IMR-90 (cell line): ENCODE data around the gene MYH13. TPM values are rescaled to one million over a fixed set of nuclear protein-coding genes. Genes with fewer than 3 reads are reported as not detected.

Source experiments
- ATAC-seq: fragments of 200-7000 bp; cut with Tn5 transposase; 2 replicates; pipeline ENCODE4 v1.9.1; 2020; ENCODE audit warnings: low read depth, mild to moderate bottlenecking, moderate library complexity
- BruUV-seq: library from RNA; stranded (reverse); fragments of 400-500 nt; replicated peaks from 2 replicates; lab custom pipeline; 2021; lab: Mats Ljungman, UMichigan
- CTCF ChIA-PET: fragments of 300-600 bp; formaldehyde crosslinking; extraction: SDS; loops from one replicate; lab custom pipeline; 2021; ENCODE audit warnings: antibody characterized with exemption; lab: Yijun Ruan, JAX
- POLR2A ChIA-PET: fragments of 300-600 bp; sonication (Branson Sonifier 250); formaldehyde crosslinking; loops from one replicate; lab custom pipeline; 2022; ENCODE audit warnings: antibody characterized with exemption; ENCODE audit not compliant: unreplicated experiment; lab: Charles Lee
- DNase-seq: peaks from one replicate; pipeline ENCODE4 v3.0.0; 2013
- H2AFZ ChIP-seq: replicated peaks from 2 replicates; pipeline ENCODE3; 2013; ENCODE audit warnings: low read length, mild to moderate bottlenecking; ENCODE audit not compliant: poor library complexity
- H2AK5ac ChIP-seq: 2 replicates; pipeline ENCODE4 v1.6.1; 2013; ENCODE audit warnings: low read depth, low read length, inconsistent platforms
- H2AK9ac ChIP-seq: replicated peaks from 2 replicates; pipeline ENCODE3; 2013; ENCODE audit warnings: mild to moderate bottlenecking, low read depth, low read length, moderate library complexity; ENCODE audit not compliant: poor library complexity
- H2BK120ac ChIP-seq: 2 replicates; pipeline ENCODE4 v1.6.1; 2013; ENCODE audit warnings: low read depth, low read length, inconsistent platforms
- H2BK15ac ChIP-seq: 3 replicates; pipeline ENCODE4 v1.6.1; 2013; ENCODE audit warnings: low read depth, low read length, inconsistent platforms
- H2BK20ac ChIP-seq: 2 replicates; pipeline ENCODE4 v1.6.1; 2013; ENCODE audit warnings: low read depth, mild to moderate bottlenecking, inconsistent platforms, low read length, moderate library complexity
- H2BK5ac ChIP-seq: 2 replicates; pipeline ENCODE4 v1.6.1; 2013; ENCODE audit warnings: mild to moderate bottlenecking, low read depth, low read length, inconsistent platforms; ENCODE audit not compliant: poor library complexity, severe bottlenecking
- H3K14ac ChIP-seq: replicated peaks from 2 replicates; pipeline ENCODE4 v1.6.1; 2013; ENCODE audit warnings: low read depth, low read length, inconsistent platforms
- H3K18ac ChIP-seq: 2 replicates; pipeline ENCODE4 v1.6.1; 2013; ENCODE audit warnings: low read depth, low read length, control low read depth
- H3K23ac ChIP-seq: 2 replicates; pipeline ENCODE4 v1.6.1; 2013; ENCODE audit warnings: low read depth, low read length, inconsistent platforms
- H3K27ac ChIP-seq: 2 replicates; pipeline ENCODE4 v1.5.1; 2013; ENCODE audit warnings: mild to moderate bottlenecking, control low read depth, low read length; ENCODE audit not compliant: insufficient read depth
- H3K27me3 ChIP-seq: 2 replicates; pipeline ENCODE4 v1.6.1; 2013; ENCODE audit warnings: low read length; ENCODE audit not compliant: control insufficient read depth, insufficient read depth
- H3K36me3 ChIP-seq: 2 replicates; pipeline ENCODE4 v1.6.1; 2013; ENCODE audit warnings: low read length, mixed read lengths; ENCODE audit not compliant: control insufficient read depth, insufficient read depth
- H3K4ac ChIP-seq: 2 replicates; pipeline ENCODE4 v1.6.1; 2013; ENCODE audit warnings: low read depth, low read length, inconsistent platforms
- H3K4me1 ChIP-seq: 2 replicates; pipeline ENCODE4 v1.6.1; 2013; ENCODE audit warnings: low read length, mixed read lengths; ENCODE audit not compliant: control insufficient read depth, insufficient read depth
- H3K4me2 ChIP-seq: 2 replicates; pipeline ENCODE4 v1.6.1; 2013; ENCODE audit warnings: low read depth, mild to moderate bottlenecking, control low read depth, low read length, moderate library complexity
- H3K4me3 ChIP-seq: 2 replicates; pipeline ENCODE4 v1.5.1; 2013; ENCODE audit warnings: low read depth, mild to moderate bottlenecking, control low read depth, low read length, moderate library complexity; ENCODE audit not compliant: insufficient read depth
- H3K56ac ChIP-seq: 2 replicates; pipeline ENCODE4 v1.6.1; 2013; ENCODE audit warnings: low read length, inconsistent platforms; ENCODE audit not compliant: insufficient read depth; ENCODE audit errors: extremely low read depth
- H3K79me1 ChIP-seq, 2 experiments: 2 replicates each; pipeline ENCODE4 v1.6.1; 2013; ENCODE audit warnings: low read length in 2 of 2, inconsistent platforms in 1 of 2, low read depth in 1 of 2
- H3K9ac ChIP-seq: 2 replicates; pipeline ENCODE4 v1.6.1; 2013; ENCODE audit warnings: low read depth, low read length, control low read depth
- H3K9me1 ChIP-seq: 2 replicates; pipeline ENCODE4 v1.6.1; 2013; ENCODE audit warnings: low read length, inconsistent platforms; ENCODE audit not compliant: insufficient read depth
- H3K9me3 ChIP-seq: 2 replicates; pipeline ENCODE4 v1.6.1; 2013; ENCODE audit warnings: low read length; ENCODE audit not compliant: control insufficient read depth, insufficient read depth
- H4K20me1 ChIP-seq: 2 replicates; pipeline ENCODE4 v1.6.1; 2013; ENCODE audit warnings: low read length, inconsistent platforms; ENCODE audit not compliant: insufficient read depth
- H4K5ac ChIP-seq: 2 replicates; pipeline ENCODE4 v1.6.1; 2013; ENCODE audit warnings: mild to moderate bottlenecking, low read depth, low read length, control low read depth
- H4K8ac ChIP-seq, 2 experiments: 2 replicates each; pipeline ENCODE4 v1.6.1; 2013; ENCODE audit warnings: low read depth in 2 of 2, low read length in 2 of 2, control low read depth in 1 of 2, inconsistent platforms in 1 of 2
- H4K91ac ChIP-seq: 2 replicates; pipeline ENCODE4 v1.6.1; 2013; ENCODE audit warnings: low read depth, low read length, inconsistent platforms; ENCODE audit not compliant: insufficient read depth
- FOS ChIP-seq: fragments of 150-350 bp; IDR thresholded peaks from 2 replicates; pipeline ENCODE4 v1.6.1; 2016; ENCODE audit warnings: low read depth, low read length
- MAFK ChIP-seq: IDR thresholded peaks from 2 replicates; pipeline ENCODE4 v1.6.1; 2012; ENCODE audit warnings: low read depth, low read length, improper control_type of control experiment
- MXI1 ChIP-seq: IDR thresholded peaks from 2 replicates; pipeline ENCODE4 v1.6.1; 2012; ENCODE audit warnings: low read depth, mild to moderate bottlenecking, low read length, moderate library complexity, borderline replicate concordance
- NFE2L2 ChIP-seq: fragments of 150-350 bp; IDR thresholded peaks from 2 replicates; pipeline ENCODE4 v1.6.1; 2016; ENCODE audit warnings: low read depth, mild to moderate bottlenecking, low read length
- SMC3 ChIP-seq: fragments of 150-350 bp; IDR thresholded peaks from 2 replicates; pipeline ENCODE4 v1.6.1; 2016; ENCODE audit warnings: low read depth, mild to moderate bottlenecking, antibody characterized with exemption, low read length, moderate library complexity
- WGBS, 2 experiments: methylation state at CpG; one replicate each; pipeline versions ENCODE4 v1.1.5 to v1.1.7; 2013; ENCODE audit warnings: missing lambda C conversion rate in 2 of 2; ENCODE audit not compliant: insufficient read length in 1 of 2; ENCODE audit errors: extremely low coverage in 2 of 2; 5-methylcytosine and 5-hydroxymethylcytosine counted together
- dilution Hi-C: fragments of 300-500 bp; cut with HindIII; formaldehyde crosslinking; loops from one replicate; pipeline ENCODE4 v1.14.3; 2018; ENCODE audit warnings: low sequenced_read_pairs; ENCODE audit not compliant: unreplicated experiment
- in situ Hi-C: fragments of 300-500 bp; cut with MboI; formaldehyde crosslinking; loops from 3 replicates; pipeline ENCODE4 v1.14.3; 2019; ENCODE audit warnings: low sequenced_read_pairs, inconsistent platforms, mixed read lengths
- intact Hi-C: fragments of 100-400 bp; cut with micrococcal nuclease; formaldehyde crosslinking; loops from 2 replicates; pipeline ENCODE4 v1.10.0; 2022
- polyA plus RNA-seq, 3 experiments: library from polyadenylated mRNA; depleted of rRNA; stranded (reverse); fragments of >200 nt; gene quantifications; 2 replicates each; pipeline ENCODE4 v1.2.3, GENCODE V29; 2012; ENCODE audit warnings: low replicate concordance in 1 of 3
- total RNA-seq: library from RNA; depleted of rRNA; stranded (reverse); fragments of >200 nt; gene quantifications from 2 replicates; pipeline ENCODE4 v1.2.3, GENCODE V29; 2012

MYH13 gene
- total and polyA plus RNA-seq, 2 of the 4 experiments (the other 2 are of a cell fraction) = not detected

DNA sequence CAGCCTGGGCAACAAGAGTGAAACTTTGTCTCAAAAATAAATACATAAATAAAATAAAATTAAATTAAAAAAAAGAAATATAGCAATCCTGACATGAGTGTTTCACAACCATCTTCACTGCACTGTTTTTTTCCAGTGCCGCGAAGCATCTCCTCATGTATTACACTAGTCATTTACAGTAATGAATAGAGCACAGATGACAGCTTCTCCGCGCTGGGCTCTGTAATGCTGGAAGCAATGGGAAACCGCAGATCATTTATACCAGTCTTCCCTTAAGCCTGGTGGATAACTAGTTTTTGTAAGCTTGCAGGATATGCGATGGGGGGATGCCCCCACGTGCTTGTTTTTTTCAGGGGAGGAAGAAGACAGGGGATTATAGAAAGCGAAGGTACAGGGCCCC lies 86.9 kb downstream of the MYH13 start:
- Histone ChIP-seq H3K14ac (no peak overlapping the region), H2BK15ac (no peak overlapping the region), H4K91ac (no peak overlapping the region), H2BK20ac (no peak overlapping the region), H3K4me2 (no peak overlapping the region), H2AK5ac (no peak overlapping the region), H3K18ac (no peak overlapping the region), H3K36me3 (no peaks in the 10 kb centered on the region), H3K27me3 (no peaks in the 10 kb centered on the region), H2BK5ac (no peak overlapping the region), H3K9ac (no peak overlapping the region), H2BK120ac (no peak overlapping the region), H3K4ac (no peak overlapping the region), H3K27ac (no peak overlapping the region), H3K56ac (no peak overlapping the region), H3K9me3 (no peaks in the 10 kb centered on the region), H4K5ac (no peak overlapping the region), H2AFZ (no peak overlapping the region), H3K79me1 (no peaks in the 10 kb centered on the region), H2AK9ac (no peak overlapping the region), H3K23ac (no peak overlapping the region), H4K20me1 (no peaks in the 10 kb centered on the region), H4K8ac (no peak overlapping the region), H3K9me1 (no peaks in the 10 kb centered on the region), H3K4me3 (no peak overlapping the region), H3K4me1 (no peaks in the 10 kb centered on the region)
- dilution Hi-C loops = no loop called here
- TF ChIP-seq MAFK (no peak), MXI1 (no peak), FOS (no peak), NFE2L2 (no peak), SMC3 (no peak)
- in situ Hi-C loops = no loop called here
- CTCF ChIA-PET = interaction anchor here (0.6 to 1.0 kb wide), 2 partner anchors 24 to 60 kb away, joined by 3 to 4 read pairs; no protein-coding TSS in a partner anchor
- 100% methylated on average over 1 of the region's 8 CpGs; no CpG with 5 or more reads in 1 of the 2 experiments for WGBS, 2 experiments
- intact Hi-C loops = no loop called here
- ATAC-seq = no peak
- DNase-seq = no peak
- BruUV-seq = no TSS peak
- POLR2A ChIA-PET = no interaction called here
